Activated T-helper 1 cell treated with anti-CD3 and anti-CD28 coated beads, Interleukin-2, amount 50 U/mL, for 16 hours (primary cell): ENCODE data around the gene PLCB1.

Experiments used
- DNase-seq, 2 donors: peaks; one replicate each; pipeline ENCODE4 v3.0.0-alpha.2; 2020; ENCODE audit warnings: low read depth in 1 of 2, low spot score in 1 of 2

PLCB1 gene

DNA sequence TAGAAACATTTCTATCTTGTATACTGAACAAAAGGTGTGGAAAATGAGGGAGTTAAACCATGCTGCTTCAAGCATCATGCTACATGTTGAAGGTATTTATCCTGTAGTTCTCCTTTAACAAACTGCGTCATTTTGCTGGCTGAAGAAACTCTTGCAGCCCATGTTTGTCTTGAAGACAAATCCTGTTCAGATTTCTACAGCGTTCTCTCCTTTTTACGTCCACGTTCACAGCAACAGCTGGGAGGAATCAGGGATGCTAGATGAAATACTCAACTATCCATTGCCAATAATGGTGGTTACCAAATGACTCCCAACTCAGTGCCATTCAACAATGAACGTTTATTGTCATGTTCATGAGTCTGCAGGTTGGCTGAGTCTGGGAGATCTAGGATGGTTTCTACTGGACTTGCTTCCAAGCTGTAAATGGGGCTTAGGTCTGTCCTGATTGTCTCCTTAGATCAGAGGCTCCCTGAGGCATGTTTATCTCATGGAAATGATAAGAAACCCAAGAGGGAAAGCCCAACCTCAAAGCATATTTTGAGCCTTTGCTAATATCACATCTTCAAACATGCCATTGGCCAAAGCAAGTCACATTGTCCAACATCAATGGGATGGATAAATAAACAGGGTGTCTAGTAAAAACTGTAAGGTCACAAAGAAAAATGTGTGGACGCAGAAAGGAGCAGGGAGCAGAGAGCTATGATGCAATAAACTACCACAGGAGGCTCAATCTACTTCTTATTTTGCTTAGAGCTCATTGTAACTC, 2.7 kb upstream of the PLCB1 start:
- DNase-seq = no peak

DNA sequence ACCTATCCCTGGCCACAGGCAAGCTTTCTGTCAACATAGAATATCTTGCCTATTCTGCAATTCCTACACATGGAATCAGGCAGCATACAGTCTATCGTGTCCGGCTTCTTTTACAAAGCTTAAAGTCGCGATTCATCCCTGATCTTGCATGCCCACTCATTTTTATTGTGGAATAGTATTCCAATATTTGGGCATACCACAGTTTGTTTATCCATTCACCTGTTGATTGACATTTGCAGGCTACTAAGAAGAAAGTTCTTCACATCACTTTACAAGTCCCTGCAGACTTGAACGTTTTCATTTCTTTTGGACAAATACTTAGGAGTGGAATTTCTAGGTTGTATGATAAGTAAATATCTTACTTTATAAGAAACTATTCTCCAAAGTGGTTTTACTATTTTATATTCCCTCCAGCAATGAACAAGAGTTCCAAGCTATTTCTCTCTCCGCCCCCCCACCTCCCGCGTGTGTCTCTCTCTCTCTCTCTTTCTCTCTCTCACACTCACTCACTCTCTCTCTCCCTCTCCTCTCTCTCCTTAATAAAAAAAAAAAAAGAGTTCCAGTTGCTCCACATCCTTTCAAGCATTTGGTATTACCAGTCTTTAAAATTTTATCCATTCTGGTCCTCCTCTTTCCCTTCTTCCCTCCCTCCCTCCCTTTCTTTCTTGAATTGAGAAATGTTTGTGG, 1.1 kb upstream of the PLCB1 start:
- DNase-seq = no peak

DNA sequence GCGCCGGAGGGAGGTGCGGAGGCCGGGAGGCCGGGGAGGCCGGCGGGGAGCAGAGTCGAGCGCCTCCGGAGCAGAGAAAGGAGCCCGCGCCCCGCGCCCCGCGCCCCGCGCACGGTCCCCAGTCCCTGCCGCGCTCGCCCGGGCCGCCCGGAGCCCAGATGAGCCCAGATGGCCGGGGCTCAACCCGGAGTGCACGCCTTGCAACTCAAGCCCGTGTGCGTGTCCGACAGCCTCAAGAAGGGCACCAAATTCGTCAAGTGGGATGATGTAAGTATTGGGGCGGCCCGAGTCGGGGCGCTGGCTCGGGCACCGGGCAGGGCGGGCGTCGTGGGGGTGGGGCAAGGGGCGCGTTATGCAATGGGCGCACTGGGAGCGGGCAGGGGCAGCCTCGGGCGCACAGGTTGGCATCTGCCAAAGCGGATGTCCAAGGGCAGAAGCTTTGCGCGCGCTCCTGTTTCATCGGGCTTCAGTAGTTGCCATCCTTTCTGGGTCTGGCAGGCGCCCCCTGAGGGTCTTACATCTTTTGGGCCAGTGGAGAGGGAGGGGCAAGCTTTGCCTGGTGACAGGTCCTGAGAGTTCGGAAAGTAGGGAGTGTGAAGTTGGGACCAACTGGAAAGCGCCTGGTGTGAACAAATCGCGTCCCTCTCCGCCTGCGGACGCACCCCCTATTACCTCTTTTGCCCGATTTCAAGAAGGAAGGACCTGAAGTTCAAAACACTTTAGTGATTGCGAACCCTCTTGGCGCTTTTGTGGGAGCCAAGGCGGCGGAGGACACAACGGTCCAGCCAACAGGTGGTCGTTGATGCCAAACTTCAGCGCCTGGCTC, 631 bp downstream of the PLCB1 start:
- DNase-seq = no peak

GRCh38 chr20:8133310-8133768, 1.3 kb downstream of the PLCB1 start:
- no peak for DNase-seq

GRCh38 chr20:8133851-8134451, 1.9 kb downstream of the PLCB1 start:
- DNase-seq = no peak

DNA sequence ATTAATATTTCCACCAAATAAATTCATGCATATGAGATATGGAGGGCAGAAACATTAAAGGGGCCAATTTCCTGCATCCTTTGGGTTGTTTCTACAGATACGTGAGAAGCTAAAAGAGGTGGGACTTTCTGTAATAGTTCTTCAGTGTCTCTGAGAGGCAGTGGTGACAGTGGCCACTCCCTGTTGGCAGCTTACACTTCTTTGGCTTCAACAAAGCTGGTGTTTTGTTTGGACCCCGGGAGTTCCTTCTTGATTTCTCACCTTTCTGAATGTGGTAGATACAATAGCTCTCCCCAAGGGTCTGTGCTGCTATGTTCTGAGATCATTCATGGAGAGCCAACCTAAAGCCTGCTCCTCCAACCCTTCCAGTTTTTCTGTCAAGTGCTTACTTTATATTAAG, 7.8 kb downstream of the PLCB1 start:
- no peak for DNase-seq

DNA sequence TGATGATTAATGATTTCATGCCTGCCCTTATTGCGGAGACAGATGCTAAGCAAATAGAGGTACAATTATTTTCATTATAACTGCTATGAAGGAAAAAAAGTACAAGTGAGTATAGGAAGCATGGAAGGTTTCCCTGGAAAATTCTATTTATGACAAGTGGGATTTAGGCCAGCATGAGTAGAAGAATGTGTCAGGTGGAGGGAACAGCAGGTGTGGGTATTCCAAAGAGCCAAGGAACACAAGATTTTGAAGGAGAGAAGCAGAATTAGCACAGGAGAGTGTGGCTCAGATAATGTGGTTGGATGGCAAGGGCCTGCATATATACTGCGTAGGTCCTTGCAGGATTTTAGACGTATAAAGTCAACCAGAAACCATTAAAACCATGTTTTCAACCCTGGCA, 11.4 kb downstream of the PLCB1 start:
- no peak for DNase-seq

- DNase-seq = no peak
Measured at GRCh38 chr20:8144282-8145245, 12.5 kb downstream of the PLCB1 start.

GRCh38 chr20:8145246-8146168, 13.4 kb downstream of the PLCB1 start:
- DNase-seq = no peak

DNA sequence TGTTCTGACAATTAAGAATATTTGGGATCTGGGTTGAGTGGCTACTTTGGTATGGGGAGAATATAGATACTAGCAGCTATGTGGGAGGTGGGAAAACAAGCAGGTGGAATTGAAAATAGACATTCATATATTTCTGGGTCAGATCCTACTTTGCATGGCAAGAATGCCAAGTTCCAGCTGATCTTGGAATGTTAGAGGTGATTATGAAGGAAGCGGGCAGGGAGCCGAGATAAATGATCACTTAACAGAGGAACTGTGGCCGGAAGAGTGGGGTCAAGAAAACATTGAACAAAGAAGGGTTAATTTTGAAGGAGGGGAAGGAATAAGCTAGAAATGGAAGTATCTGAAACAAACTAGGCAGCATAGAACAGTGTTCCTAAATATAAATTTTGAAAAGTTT, 15.4 kb downstream of the PLCB1 start:
- DNase-seq = no peak

DNA sequence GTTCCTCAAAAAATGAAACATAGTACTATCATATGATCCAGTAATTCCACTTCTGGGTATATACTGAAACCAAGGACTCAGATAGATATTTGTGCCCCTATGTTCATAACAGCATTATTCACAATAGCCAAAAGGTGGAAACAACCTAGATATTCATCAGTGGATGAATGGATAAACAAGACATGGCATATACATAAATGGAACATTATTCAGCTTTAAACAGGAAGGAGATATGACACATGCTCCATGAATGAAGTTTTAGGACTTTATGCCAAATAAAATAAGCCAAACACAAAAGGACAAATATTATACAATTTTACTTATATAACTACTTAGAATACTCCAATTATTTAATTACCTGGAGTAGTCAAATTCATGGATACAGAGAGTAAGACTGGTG, 16.4 kb downstream of the PLCB1 start:
- no peak for DNase-seq

GRCh38 chr20:8150591-8150990, 18.5 kb downstream of the PLCB1 start:
- DNase-seq = no peak

DNA sequence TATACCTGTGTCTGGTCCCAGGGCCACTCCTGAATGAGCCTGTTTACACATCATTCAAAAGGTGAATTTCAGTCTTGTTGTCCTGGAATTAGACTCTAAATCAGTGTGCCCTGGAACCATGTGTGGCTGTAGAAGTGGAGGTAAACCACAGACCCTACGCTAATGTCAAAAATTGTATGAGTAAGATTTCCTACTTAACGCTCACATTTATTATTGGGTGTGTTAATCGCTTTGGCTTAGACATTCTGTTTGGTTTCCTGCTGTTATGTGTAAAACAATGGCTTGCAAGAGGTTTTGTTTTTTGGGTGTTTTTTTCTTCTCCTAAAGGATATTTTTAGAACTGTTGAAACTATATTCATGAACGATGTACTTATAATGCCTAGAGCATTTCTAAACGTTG, 19.3 kb downstream of the PLCB1 start:
- DNase-seq = no peak

- DNase-seq = no peak
Measured at GRCh38 chr20:8152183-8152582, 20.1 kb downstream of the PLCB1 start.

- DNase-seq = no peak
Measured at GRCh38 chr20:8152847-8153246, 20.8 kb downstream of the PLCB1 start.

DNA sequence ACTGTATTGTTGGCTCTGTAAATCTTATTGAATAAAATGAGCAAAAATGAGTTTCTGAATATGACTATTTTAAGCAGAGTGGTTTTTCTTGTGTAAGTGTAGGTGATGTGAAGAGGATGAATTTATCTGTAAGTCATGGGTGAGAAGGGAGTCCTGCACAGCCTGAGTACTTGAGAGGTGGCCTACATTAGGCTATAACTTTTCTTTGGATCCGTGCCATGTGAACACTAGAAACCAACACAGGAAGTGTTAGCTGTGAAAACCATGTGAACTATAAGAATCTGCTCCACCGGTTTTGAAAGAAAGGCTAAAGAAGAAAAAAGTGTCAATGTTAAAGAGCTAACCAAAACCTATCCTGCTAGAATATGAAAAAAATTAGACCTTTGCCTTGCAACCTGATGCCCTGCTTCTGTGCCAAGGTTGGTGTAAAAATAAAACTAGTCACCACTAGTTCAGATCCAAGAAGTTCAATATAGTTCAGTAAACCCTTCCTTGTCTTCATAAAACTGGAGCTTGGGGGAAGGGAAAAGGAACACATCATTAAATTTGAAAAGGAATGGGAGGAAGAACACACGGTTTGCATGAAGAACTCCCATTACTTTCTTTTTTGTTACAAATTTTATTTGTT, 21.3 kb downstream of the PLCB1 start:
- no peak for DNase-seq

DNA sequence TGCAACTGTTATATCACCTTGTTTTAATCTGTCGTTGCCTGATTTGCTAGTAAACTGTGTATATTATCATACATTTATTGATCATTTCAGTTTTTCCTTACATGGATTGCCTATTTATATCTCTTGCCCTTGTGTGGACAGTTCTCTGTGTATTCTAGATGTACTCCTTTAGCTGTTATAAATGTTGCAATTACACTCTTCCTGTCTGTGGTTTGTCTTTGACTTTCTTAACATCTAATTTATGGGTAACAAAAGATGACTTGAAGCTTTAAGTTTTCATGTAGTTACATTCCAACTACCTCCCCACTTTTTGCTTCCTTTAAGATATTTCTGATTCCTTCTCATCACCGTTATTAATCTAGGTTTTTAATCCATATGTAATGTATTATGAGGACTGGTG, 22.6 kb downstream of the PLCB1 start:
- no peak for DNase-seq

DNA sequence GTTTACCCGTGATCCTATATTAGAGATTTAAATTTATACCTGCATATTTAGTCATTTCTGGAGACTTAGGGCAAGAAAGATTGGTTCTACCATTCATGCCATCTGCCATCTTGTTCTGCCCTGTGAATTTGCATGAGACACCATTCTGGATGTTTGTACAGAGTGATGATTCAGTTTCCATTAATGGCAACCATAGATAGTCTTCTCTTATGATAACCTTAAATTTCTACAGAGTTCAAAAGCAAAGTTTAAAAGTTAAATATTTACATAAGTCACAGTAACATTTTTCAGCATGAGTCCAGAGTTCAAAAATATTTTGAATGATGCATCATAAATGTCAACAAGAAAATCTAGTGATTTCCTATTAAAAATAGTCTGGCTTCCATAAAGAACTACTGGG, 23.2 kb downstream of the PLCB1 start:
- DNase-seq = no peak

DNA sequence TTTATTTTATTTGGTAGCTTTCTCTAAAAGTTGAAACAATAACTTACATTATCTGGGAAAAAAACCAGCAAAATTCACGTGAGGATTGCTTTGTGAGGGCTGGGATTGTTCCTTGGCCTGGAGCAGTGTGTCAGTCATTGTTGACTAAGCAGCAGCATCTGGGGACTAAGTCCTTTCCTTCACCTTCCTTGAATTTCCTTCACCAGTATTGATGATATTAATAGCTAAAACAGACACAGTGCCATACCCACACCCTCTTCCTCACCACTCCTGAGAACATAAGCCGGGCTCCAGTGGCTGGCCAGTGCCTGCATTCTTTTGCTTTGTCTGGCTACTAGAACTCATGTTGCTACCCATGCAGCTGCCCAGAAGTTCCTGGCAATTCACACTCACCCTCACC, 23.7 kb downstream of the PLCB1 start:
- no peak for DNase-seq
